HG03558 (cell line): ENCODE data around the gene PADI3.
"Not testable (repeated sequence)": the region's sequence is repeated elsewhere in the genome, so short reads cannot be mapped to it uniquely, and the experiment has no call there.

Source experiments
- ATAC-seq: cut with Tn5 transposase; IDR thresholded peaks from one replicate; pipeline ENCODE4 v1.9.1; 2021; ENCODE audit warnings: moderate number of reproducible peaks; ENCODE audit not compliant: unreplicated experiment; ENCODE audit errors: extremely low read depth

The PADI3 gene

DNA sequence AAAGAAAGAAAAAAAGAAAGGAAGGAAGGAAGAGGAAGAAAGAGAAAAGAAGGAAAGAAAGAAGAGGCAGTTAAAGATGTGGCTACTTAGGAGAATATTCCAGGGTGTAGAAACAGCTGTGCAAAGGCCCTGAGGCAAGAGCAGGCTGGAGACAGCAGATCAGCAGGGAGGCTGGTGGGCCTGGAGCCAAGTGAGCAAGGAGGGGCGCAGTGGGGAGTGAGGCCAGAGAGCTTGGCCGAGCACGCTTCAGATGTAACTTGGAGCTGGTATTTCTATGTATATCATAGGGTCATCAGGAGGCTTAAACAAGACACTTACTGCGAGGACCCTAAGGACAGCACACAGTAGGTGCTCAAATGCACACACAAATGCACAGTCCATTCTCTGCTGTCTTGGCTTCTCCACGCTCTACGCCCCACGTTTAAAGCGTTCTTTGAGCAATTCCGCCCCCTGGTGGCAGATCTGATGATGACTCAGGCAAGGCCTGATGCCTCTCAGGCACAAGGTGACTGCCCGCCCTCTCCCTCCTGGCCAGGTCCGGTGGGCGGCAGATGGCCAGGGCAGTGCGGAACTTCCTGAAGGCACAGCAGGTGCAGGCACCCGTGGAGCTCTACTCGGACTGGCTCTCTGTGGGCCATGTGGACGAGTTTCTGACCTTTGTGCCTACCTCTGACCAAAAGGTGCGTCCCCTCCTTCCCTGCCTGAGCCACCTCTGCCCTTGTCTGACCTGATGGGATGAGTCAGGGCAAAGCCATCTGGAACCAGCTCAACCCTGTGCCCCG lies 11.9 kb upstream of the PADI3 start:
- no peak for ATAC-seq

DNA sequence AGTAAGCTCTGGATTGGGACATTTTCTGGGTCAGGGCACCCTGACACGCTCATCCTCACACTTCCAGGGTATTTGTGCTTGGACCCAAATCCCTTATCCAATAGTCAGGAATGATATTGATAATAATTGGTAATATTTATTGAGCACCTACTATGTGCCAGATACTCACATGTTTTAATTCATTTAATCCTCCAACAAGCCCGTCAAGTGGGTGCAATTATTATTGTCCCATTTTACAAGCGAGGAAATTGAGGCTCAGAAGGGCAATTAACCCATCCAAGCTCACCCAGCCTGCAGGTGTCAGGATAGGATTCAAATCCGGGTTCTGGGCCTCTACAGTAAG lies 11.4 kb upstream of the PADI3 start:
- no peak for ATAC-seq

GRCh38 chr1:17239420-17239819 lies 9.5 kb upstream of the PADI3 start:
- ATAC-seq = no peak

DNA sequence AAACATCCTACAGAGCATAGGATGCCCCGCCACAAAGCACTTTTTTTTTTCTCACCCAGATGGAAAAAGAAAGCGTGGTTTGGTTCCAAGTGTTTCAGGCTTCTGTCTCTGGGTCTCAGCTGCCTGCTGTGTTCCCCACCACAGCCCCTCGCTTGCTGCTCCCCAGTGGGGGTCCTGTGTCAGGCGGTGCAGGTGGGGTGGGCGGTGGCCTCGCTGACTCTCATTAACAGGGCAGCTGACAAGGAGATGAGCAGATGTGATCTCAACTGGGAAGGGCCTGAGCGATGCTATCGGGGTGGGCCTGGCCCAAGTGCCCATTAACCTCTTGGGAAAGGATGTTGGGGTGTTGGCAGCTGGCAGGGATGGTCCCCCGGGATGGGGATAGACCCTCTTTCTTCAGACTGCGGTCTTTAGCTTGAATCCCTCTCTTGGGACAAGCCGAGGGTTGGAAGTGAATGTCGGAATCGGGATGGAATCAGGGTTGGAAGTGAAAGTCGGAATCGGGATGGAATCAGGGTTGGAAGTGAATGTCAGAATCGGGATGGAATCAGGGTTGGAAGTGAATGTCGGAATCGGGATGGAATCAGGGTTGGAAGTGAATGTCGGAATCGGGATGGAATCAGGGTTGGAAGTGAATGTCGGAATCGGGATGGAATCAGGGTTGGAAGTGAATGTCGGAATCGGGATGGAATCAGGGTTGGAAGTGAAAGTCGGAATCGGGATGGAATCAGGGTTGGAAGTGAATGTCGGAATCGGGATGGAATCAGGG lies 7.7 kb upstream of the PADI3 start:
- ATAC-seq = not testable (repeated sequence)

- not testable (repeated sequence) for ATAC-seq
Measured at GRCh38 chr1:17241780-17242074, 7.2 kb upstream of the PADI3 start.

DNA sequence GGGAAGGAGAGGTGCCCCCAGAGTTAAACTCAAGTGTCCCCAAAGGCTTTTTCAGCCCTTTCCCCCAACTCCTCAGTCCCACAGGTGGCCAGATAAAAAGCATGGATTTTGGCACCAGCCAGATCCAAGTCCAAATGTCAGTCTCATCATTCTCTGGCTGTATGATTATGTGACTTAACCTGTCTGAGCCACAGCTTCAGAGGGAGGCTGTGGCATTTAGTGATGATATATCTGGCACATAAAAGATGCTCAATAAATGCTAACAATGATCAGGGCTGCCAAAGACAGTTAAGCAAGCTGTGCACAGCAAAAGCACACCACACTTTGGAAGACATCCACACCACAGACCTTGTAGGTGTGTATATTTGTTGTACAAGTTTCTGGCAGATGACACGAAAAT lies 5.6 kb upstream of the PADI3 start:
- ATAC-seq = no peak

DNA sequence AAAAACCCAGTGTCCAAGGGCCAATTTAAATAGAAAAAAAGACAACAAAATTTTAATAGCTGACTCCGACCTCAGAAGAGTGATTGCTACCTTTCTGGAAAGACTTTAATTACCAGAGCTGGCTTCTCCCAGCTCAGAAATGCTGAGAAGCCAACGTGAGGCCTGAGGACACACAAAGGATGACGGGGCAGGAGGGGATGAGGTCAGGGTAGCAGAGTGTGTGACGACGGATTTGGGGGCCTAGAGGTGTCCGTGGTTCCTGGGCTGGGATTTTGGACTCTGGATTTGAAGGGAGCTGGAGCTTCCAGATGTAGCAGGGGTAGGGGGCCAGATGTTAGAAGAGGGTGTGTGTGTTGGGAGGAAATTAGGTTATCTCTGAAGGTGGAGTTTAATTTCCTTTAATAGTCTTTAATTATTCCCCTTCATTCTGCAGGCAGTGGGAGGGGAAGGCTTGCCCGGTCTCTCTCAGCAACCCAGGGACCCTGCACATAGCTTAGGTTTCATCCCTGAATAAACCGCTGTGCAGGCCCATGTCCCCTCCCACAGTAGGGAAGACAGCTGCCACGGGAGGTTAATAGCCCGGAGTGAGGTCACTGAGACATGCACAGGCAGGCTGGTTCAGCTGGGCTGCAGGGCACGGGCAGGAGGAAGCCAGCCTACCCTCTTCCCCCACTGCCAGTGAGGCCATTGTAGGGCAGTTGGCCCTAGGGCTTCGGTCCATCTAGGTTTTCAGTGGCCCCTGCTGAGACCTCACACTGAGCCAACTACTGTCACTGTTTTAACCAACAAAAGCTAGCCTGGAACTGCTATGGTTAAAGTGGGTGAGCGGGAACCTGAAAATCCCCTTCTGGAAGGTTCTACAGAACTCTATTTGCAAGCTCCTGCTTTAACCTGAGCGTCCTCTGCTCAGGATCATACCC lies 3.8 kb upstream of the PADI3 start:
- no peak for ATAC-seq

- ATAC-seq = no peak
Measured at GRCh38 chr1:17245816-17246325, 3.0 kb upstream of the PADI3 start.

DNA sequence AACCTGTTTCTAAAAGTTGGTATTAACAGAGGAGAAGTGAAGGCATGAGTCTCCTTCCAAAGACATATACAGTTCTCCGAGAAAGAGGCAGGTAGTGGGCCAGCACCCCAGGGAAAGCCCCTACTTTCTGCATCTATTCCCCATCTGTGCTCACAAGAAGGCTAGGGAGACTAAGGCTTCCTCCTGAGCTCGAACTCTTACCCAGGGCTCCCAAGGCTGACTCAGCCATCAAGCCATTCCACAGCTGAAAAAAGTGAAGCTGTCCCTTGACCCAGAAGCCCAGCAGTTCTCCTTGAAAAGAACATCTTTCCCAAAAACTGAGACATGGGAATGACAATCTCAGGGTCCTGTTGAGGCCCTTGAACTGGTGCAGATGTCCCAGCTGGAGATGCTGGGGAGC lies 1.9 kb upstream of the PADI3 start:
- no peak for ATAC-seq

DNA sequence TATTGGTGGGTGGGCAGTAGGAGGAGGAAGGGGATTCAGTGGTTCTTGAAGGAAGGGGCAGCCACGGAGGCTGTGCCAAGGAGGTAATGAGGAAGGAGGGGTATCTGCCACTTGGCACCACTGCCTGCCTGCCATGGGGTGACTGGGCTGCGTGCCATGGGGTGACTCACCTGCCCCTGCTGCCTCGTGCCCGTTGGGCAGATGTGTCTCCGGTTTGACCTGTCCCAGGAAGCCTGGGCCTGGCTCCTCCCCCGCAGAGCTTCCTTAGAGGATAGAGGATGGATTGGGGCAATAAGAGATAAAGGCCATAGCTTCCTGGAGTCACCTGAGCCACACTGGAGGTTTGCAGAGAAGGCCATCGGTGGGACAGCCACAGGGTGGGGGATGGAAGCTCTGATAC lies 1.7 kb downstream of the PADI3 start:
- no peak for ATAC-seq

DNA sequence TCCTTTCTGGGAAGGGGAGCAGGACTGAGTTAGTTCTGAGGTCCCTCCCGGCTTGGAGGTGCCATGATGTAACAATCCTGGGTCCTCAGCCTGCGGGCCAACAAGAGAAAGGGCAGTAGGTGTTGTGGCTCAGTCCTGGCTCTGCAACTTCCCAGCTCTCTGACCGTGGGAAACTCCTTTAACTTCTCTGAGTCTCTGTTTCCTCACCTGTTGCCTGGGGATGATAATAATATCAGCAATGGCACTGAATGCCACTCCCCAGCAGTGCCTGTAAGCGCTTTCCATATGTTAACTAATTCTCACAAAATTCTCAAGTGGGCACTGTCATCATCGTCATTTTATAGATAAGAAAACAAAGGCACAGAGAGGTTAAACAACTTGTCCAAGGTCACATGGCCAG lies 2.3 kb downstream of the PADI3 start:
- no peak for ATAC-seq

GRCh38 chr1:17251701-17252376 lies 2.9 kb downstream of the PADI3 start:
- ATAC-seq = no peak

DNA sequence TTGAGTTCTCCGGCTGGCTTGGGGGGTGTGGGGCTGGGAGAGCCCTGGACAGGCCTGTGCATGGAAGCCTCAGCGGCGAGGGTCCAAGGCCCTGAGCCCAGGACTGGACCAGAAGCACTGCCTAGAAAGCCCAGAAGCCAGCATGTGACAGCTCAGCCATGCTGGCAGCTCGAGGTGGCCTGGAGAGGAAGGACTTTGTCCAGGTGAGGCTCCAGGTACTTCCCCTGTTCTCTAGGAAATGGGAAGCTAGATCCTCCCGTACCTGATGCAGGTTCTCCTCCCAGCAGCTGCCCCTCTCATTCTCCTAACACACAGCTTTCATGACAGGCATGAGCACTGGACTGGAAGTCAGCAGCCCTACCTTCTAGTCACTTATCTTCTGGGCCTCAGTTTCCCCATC lies 6.4 kb downstream of the PADI3 start:
- no peak for ATAC-seq

DNA sequence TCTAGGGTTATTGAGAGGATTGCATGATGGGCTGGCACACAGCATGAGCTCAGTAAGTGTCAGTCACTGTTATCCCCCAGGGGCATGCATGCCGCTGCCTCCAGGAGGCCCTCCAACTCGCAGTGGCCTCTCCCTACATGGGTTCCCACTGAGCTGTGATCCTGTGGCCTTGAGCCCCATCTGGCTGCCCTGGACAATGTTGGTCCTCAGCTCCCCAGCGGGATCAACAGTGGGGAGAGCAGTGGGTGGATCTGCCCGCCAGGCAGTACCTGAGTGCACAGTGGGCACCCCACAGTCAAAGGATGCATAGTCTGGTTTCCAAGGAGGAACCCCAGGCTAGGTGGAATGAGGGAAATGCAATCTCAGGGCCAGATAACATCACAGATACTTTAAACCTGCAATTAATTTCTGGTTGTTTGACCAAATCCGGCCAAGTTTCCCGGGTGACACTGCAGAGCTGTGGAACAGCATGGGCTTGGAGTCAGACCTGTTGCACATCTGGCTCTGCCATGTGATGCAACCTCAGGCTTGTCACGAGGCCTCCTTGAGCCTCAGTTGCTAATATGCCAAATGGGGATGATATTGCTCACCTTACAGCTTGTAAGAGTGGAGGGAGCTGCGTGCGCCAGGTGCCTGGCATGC lies 9.3 kb downstream of the PADI3 start:
- no peak for ATAC-seq

DNA sequence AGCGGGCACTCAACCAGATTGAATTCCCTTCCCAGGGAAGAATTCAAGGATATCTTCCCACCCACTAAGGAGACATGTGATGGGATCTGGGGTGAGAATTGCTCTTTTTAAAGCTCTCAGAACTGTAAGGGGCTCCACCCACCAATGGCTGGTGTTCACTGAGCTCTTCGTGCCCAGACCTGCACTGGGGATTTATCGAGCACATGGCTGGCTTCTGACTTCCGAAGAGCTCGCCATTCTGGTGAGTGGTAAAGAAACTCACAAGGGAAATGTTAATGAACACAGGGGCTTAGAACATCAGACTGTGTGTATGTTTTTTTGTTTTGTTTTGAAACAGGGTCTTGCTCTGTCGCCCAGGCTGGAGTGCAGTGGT lies 9.8 kb downstream of the PADI3 start:
- ATAC-seq = no peak

DNA sequence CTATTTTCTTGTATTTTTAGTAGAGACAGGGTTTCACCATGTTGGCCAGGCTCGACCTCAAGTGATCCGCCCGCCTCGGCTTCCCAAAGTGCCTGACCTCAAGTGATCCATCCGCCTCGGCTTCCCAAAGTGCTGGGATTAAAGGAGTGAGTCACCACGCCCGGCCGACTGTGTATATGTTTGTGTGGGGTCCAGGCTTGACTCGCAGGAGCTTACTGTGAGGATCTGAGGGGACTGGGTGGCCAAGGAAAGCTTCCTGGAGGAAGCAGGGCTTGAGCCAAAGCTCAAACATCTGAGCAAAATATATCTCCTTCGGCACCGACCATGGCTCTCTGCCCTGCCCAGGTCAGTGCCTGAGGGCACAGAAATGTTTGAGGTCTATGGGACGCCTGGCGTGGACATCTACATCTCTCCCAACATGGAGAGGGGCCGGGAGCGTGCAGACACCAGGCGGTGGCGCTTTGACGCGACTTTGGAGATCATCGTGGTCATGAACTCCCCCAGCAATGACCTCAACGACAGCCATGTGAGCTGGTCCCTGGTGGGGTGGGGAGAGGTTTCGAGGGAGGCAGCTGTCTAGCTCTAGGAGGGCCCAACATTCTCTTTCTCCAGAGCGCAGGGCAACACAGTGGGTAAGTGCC lies 10.5 kb downstream of the PADI3 start:
- ATAC-seq = no peak

GRCh38 chr1:17260264-17260663 lies 11.4 kb downstream of the PADI3 start:
- ATAC-seq = no peak

- ATAC-seq = no peak
Measured at GRCh38 chr1:17260738-17261137, 11.8 kb downstream of the PADI3 start.

- ATAC-seq = no peak
Measured at GRCh38 chr1:17263936-17264335, 15.0 kb downstream of the PADI3 start.
